Activated CD4-positive, CD25-positive, alpha-beta regulatory T cell (primary cell): ENCODE measurements around the gene SSRP1.

Source experiments
- DNase-seq, 4 experiments: peaks; one replicate each; lab custom pipeline; 2025; lab: John Stamatoyannopoulos, UW

SSRP1 gene

GRCh38 chr11:57315491-57315890 is 20.2 kb downstream of the SSRP1 start:
- no peak for DNase-seq

DNA sequence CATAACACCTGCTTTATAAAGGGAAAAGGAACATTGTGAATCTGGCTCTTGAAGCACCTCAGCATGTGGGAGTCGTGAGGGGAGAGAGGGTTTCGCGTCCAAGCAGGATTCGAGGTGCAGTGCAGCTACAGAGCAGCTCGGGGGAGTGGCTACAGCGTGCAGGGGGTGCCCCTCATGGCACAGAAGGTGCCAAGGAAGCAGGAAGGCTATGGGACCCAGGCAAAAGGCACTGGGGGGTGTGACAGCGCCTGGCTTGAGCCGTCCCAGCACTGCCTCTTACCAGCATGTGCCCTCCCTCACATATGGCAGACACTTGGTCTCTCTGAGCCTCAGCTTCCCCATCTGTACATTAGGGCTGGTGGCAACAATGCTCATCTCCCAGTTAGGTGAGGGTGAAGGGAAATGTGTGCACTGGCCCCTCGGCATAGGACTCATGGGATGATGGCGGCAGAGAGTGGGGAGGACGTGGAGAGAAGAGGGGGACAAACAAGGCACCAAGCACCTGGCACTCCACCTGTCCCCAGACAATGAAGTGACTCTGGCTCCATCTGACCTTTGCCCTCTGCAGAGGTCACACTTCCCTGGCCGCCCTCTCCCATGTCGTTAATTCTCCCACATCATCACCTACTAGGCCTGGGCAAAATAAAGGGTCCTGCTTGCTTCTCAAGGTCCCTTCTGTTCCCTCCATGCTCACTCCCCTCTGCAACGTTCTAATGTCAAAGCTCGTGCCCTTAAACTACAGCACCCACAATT is 21.3 kb downstream of the SSRP1 start:
- no peak for DNase-seq

DNA sequence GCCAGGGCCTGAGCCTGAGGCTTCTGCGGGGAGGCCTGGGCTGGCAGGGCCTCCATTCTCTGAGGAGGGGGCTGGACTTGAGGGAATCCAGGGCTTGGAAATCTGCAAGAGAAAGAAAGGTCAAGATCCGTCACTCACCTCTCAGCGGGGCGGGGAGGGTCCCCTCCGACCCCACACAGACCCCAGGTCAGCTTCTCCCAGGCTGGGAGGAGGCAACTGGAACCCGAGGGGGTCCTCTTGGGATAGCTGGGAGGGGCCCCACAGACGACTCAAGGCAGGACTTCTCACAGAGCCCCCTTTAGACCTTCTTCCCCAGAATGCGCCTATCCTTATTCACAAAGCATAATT is 21.9 kb downstream of the SSRP1 start:
- no peak for DNase-seq

DNA sequence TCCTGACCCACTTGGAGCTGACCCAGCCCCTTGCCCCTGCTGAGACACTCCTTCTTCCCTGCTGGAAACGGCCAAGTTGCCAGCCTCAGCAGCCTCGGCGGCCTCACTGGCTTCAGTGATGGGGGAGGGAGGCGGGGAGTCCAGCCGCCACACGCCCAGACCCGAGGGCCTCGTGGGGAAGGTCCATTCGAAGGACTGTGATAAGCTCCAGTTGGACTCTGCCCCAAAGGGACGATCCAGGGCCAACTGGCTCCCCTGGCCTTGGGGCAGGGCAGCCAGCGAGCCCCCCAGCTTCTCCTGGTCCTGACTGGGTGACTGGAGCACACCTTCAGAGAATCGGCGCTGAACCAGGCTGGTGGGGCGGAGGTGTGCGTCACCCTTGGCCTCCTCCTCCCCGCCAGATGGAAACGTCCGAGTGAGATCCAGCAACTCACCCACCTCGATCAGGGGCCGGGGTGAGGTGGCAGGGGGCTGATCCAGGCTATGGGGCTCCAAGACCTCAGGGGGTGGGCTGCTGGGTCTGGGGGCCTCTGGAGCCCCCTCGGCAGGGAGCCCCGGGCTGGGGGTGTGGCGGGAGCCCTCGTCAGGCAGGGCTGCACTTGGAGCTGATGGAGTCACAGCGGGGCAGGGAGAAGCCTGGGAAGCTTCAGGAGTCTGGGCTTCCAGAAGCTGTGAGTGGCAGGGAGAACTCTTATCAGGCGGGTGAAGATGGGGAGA is 22.5 kb downstream of the SSRP1 start:
- no peak for DNase-seq

DNA sequence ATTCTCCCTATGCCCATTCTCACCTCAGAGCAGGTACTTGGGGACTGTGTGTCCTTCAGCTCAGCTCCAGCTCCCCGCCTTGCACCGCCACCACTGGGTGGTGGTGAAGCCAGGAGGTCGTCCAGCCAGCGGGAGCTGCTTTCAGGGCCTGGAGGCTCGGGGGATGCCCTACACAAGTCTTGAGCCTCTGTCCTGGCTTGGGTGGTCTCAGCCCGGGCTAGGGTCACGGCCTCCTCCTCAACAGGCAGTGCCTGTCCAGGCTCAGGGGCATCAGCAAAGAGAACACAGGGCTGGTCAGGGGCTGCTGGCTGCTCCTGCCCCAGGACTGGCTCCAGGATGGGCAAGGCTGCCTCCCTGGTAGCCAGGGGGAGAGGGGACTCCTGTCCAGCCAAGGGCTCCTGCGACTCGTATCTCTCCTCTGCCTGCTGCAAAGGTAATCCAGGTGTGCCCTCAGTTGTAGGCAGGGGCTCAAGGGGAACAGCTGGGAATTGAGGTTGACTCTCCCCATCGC is 23.1 kb downstream of the SSRP1 start:
- no peak for DNase-seq

DNA sequence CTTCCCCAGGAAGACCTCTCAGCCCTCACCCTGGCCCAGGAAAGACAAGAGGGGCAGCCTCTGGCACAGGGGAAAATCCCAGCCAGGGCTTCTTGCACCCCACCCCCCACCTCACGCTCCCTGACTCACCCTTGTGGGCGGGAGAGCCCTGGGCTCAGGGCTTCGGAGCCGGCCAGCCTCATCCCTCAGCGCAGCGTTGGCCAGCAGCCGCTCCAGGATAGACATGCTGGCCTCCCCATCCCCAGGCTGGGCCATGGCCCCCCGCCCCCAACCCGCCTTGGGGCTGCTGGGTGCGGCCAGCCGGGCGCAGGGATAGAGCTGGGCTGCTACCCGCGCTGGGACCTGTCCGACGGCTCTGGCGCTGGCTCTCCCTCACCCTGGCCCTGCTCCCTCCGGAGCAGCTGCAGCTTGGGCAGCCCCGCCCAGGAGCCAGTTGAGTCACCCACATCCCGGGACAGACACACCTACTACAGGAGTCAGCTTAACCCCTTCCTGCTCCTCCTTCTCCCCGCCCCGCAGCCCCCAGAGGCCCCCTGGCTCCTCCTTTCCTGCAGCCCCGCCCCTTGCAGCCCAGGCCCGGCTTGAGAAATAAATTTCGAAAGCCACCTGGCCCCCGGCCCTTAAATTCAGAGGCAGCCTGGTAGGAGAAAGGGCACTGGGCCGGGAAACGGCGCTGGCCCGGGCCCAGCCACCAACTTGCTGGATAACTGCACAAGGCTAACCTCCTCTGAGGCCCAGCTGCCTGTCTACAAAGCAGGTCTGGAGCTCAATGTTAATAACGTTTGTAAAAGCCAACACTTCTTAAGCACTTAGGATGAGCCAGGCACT is 24.4 kb downstream of the SSRP1 start:
- peak in 2 of 4 experiments; percentile 32 for DNase-seq

- no peak for DNase-seq
These were observed 25.0 kb downstream of the SSRP1 start for GRCh38 chr11:57310630-57311086.

GRCh38 chr11:57310091-57310490 is 25.6 kb downstream of the SSRP1 start:
- DNase-seq, result no peak

DNA sequence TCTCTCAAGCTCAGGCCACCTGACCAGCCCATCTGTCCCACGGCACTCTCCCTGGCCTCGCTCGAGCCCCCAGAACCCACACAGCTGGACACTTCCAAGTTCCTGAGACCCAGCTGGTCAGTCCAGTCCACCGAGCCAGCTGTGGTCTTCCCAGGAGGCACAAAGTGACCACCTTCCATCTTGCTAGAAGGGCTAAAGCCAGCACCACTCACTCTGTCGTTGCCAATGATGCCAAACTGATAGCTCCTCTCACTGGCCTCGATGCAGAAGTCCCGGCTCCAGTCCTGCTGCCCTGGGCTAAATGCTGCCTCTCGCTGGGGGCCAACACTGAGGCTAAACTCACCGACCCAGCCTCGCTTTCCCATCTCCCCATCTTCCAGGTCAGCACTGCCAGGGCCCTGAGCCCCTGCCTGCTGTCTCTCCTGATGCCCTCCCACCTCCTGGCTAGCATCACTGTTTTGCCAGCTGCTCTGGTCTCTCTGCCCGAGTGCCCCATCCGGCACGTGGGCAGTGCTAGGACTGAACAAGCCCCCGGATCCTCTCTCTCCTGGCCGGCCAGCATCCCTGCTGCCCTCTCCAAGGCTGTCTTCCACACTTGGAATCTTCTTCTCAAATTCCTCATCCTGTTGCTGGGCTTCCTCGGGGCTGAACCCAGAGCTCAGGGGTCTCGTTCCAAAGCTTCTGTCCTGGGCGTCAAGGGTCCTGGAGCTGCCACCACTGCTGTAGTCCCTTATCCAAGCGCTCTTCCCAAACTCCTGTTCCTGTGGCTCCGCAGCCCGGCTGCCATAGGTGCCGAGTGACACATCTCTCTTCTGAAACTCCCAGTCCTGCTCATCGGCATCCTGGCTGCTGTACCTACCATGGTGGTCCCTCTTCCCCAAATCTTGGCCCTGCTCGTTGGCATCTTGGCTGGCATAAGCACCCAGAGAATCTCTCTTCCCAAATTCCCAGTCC is 26.3 kb downstream of the SSRP1 start:
- DNase-seq, result no peak

GRCh38 chr11:57308426-57309060 is 27.1 kb downstream of the SSRP1 start:
- no peak for DNase-seq

GRCh38 chr11:57307666-57308270 is 27.9 kb downstream of the SSRP1 start:
- no peak for DNase-seq

DNA sequence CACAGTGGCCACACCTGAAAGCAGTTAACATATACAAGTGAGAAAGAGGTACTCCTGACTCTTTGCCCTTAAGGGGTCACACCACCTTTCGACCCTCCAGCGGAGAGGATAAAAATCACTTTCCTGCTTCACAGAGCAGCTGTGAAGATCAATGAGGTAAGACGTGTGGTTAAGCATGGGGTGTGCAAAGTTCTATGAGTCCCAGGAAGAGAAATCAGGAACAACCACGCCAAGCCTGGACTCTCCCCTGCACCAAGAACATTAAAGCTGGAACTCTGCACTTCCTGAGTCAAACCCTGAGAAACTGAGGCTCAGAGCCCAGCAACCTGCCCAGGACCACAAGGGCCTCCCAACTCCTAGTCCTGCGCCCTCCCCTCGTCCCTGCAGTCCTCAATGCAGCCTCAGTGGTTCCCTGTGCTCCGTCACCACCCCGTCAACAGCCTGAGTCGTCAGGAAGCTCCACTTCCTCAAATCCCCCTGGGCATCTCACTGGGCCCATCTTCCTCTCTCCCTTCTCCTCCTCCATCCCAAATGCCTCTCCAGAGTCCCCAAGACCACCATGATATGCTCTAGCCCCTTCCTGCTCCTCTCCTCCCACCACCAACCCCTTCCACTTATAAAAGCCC is 28.6 kb downstream of the SSRP1 start:
- DNase-seq, result no peak

DNA sequence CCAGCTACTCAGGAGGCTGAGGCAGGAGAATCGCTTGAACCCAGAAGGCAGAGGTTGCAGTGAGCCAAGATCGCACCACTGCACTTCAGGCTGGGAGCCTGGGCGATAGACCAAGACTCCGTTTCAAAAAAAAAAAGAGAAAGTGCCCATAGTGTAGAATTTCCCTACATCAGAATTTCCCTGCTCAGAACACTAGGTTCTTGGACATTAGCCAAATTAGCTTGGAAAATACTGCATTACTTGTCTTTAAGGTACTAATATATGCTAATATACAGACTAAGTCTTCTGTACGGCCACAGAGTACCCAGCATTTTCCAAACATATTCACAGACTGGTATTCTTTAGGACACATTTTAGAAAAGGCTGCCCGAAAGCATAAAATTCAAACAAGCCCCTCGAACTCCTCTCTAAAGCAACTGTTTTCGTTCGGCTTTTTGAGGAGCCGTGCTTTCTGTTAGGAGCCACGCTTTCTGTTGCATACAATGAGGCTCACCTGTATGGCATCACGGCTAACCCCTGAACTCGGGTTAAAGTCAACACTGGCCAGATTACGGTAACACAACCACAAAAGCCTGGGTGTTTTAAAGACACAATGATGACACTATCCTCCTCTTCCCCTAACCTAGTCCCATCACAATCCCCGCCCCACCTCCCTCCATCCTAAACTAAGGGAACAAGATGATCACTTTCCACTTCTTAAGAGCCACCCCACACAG is 29.4 kb downstream of the SSRP1 start:
- DNase-seq, result no peak

DNA sequence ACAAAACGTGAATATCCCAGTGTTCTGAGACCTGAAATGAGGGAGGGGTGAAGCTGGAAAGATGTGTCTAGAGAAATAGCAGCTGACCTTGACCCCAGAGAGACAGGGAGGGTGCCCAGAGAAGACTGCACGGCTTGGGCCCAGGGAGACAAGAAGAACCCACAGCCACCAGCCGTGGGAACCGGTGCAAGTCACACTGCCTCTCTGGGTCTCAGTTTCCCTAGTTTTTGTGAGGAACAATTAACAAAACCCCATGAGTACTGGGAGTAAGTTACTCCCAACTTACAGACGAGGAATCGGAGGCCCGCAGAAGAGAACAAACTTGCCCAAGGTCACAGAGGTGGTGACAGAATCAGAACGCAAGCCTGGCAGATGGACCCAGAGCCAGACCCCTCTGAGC is 30.2 kb downstream of the SSRP1 start:
- no peak for DNase-seq

DNA sequence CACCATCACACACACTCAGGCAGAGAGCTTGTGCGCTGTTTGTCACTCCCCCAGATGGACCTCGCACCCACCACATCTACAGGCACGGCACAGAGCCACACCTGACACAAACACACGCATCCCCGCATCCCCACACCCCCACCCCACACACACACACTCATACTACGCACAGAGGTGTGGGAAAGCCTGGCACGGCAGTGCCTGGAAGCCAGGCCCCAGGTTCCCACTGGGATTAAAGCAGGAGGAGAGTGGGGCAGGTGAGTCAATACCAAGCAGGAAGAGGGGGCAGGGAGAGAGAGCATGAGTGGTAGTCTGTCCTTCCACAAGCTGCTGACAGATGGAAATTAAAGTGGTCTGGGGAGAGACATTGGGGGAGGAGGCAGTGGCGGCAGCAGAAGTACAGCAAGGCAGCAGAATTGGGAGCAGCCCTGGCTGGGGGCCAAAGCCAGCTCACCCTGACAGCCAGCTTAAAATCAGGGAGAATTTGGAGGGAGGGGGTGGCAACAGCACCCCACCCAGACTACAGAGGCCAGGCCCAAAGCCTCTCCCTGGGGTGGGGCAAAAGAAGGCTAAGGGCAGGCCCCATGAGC is 31.6 kb downstream of the SSRP1 start:
- DNase-seq, result no peak

DNA sequence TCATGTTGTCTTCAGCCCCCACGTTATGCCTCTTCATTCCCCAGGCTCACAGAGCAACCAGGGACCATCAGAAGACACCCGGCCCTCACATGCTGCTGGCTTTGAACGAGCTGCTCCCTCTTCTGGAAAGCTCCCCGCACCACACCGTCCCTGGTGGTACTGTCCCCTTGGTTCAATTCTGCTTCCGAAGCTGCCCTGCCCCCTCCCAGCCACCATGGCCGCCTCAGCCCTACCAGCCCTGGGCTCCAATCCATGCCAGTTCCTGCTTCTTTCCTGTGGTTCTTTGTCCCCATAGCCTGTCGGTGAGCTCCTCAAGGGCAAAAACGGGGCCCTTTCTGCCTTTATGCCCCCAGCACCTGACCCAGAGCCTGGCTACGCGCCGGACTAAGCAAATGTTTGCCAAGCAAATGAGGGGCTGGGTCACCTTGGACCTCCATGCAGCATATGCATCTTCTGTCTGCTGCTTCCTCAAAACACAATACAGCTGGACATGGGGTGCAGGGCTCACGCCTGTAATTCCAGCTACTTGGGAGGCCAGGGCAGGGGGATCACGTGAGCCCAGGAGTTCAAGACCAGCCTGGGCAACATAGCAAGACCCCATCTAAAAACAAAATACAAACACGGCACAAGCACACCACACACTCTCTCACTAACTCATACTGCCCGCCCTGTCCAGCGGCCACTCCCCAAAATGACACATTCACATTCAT is 32.3 kb downstream of the SSRP1 start:
- DNase-seq, result no peak

DNA sequence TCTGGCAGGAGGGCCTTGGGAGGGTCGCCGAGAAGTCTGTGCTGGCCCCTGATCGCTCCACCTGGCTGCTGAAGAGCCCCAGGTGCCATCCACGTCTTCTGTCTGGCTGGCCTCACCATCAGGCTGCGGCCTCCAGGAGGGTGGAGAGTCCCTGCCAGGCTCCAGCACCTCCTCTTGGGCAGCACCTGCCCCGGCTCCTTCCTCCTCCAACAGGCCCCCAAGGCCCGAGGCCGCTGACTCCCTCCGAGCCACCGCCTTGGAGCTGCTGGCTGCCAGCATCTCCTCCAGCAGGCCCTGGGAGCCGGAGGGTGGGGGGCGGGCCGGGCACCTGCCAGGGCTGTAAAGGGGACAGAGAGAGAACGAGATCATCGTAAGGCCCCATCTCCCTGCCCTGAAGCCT is 33.2 kb downstream of the SSRP1 start:
- DNase-seq, result no peak

- DNase-seq, result no peak
These were observed 33.8 kb downstream of the SSRP1 start for GRCh38 chr11:57301711-57302423.
